Panc1 (cell line): ENCODE data around the gene CRISP2. TPM values are rescaled to one million over a fixed set of nuclear protein-coding genes. Genes with fewer than 3 reads are reported as not detected.
"Not testable (repeated sequence)": the region's sequence is repeated elsewhere in the genome, so short reads cannot be mapped to it uniquely, and the experiment has no call there.

Source experiments
- ATAC-seq: fragments of 200-7000 bp; cut with Tn5 transposase; 2 replicates; pipeline ENCODE4 v1.9.1; 2020; ENCODE audit warnings: mild to moderate bottlenecking, moderate library complexity
- BruUV-seq: library from RNA; stranded (reverse); fragments of 400-500 nt; replicated peaks from 2 replicates; lab custom pipeline; 2021; lab: Mats Ljungman, UMichigan
- CTCF ChIA-PET: fragments of 300-600 bp; sonication (Branson Sonifier 250); formaldehyde crosslinking; loops from one replicate; lab custom pipeline; 2022; ENCODE audit warnings: antibody characterized with exemption; lab: Charles Lee
- POLR2A ChIA-PET: fragments of 300-600 bp; sonication (Branson Sonifier 250); formaldehyde crosslinking; loops from one replicate; lab custom pipeline; 2022; ENCODE audit warnings: antibody characterized with exemption; lab: Charles Lee
- DNase-seq: peaks from one replicate; pipeline ENCODE4 v3.0.0-alpha.2; 2010; ENCODE audit warnings: low read depth, low spot score
- H3K27ac ChIP-seq: 2 replicates; pipeline ENCODE4 v1.5.1; 2011; ENCODE audit warnings: mild to moderate bottlenecking, low read length, inconsistent platforms
- H3K27me3 ChIP-seq: fragments of 200-500 bp; sonication (Bioruptor generic); 2 replicates; pipeline ENCODE4 v1.6.0; 2014; ENCODE audit warnings: low read length, inconsistent platforms; ENCODE audit not compliant: control insufficient read depth, insufficient read depth
- H3K36me3 ChIP-seq: fragments of 200-500 bp; sonication (Bioruptor generic); 2 replicates; pipeline ENCODE4 v1.5.1; 2014; ENCODE audit warnings: inconsistent platforms, mild to moderate bottlenecking, low read length, moderate library complexity; ENCODE audit not compliant: control insufficient read depth, insufficient read depth
- H3K4me1 ChIP-seq: 2 replicates; pipeline ENCODE4 v1.5.1; 2011; ENCODE audit warnings: inconsistent platforms, mild to moderate bottlenecking, low read length, moderate library complexity; ENCODE audit not compliant: control insufficient read depth, insufficient read depth
- H3K4me3 ChIP-seq, 2 experiments: 2 replicates each; pipeline ENCODE4 v1.5.1; 2011 to 2012; ENCODE audit warnings: low read depth in 2 of 2, low read length in 2 of 2, mild to moderate bottlenecking in 2 of 2, inconsistent platforms in 1 of 2, moderate library complexity in 1 of 2
- H3K9me3 ChIP-seq: fragments of 200-500 bp; sonication (Bioruptor generic); 2 replicates; pipeline ENCODE4 v1.5.1; 2014; ENCODE audit warnings: low read depth, mild to moderate bottlenecking, inconsistent platforms, low read length, moderate library complexity; ENCODE audit not compliant: control insufficient read depth, insufficient read depth
- POLR2AphosphoS5 ChIP-seq: IDR thresholded peaks from 2 replicates; pipeline ENCODE4 v1.6.1; 2012; ENCODE audit warnings: mild to moderate bottlenecking, low read depth, low read length, moderate library complexity
- SIN3A ChIP-seq: IDR thresholded peaks from 2 replicates; pipeline ENCODE4 v1.6.1; 2012; ENCODE audit warnings: low read depth, mild to moderate bottlenecking, low read length, moderate library complexity, borderline replicate concordance; ENCODE audit not compliant: insufficient read depth
- TCF7L2 ChIP-seq: IDR thresholded peaks from 2 replicates; pipeline ENCODE4 v1.6.1; 2011; ENCODE audit warnings: mild to moderate bottlenecking, low read depth, low read length, inconsistent platforms
- in situ Hi-C: cut with HindIII; loops from 2 replicates; pipeline ENCODE4 v1.10.0; 2016; ENCODE audit warnings: low sequenced_read_pairs, low pct_unique_long_range_greater_than_20kb
- intact Hi-C: fragments of 100-400 bp; cut with micrococcal nuclease; formaldehyde crosslinking; loops from one replicate; pipeline ENCODE4 v1.10.0; 2022; ENCODE audit not compliant: unreplicated experiment
- total RNA-seq: library from RNA; stranded (reverse); gene quantifications from one replicate; pipeline ENCODE4 v1.2.1, GENCODE V29; 2021; ENCODE audit not compliant: unreplicated experiment
- TF ChIP-seq, protein P1 (sequence below): fragments of 450-650 bp; IDR thresholded peaks from 2 replicates; pipeline ENCODE4 v1.5.1; 2017; ENCODE audit warnings: mild to moderate bottlenecking
- TF ChIP-seq, protein P2 (sequence below), 2 experiments: IDR thresholded peaks; 2 replicates each; pipeline ENCODE4 v1.6.1; 2011 to 2012; ENCODE audit warnings: low read depth in 2 of 2, control low read depth in 1 of 2, low read length in 1 of 2, mild to moderate bottlenecking in 1 of 2, moderate library complexity in 1 of 2; ENCODE audit not compliant: insufficient read depth in 1 of 2

CRISP2 gene
- total RNA-seq, 1 experiment from 2014 or later = not detected

DNA sequence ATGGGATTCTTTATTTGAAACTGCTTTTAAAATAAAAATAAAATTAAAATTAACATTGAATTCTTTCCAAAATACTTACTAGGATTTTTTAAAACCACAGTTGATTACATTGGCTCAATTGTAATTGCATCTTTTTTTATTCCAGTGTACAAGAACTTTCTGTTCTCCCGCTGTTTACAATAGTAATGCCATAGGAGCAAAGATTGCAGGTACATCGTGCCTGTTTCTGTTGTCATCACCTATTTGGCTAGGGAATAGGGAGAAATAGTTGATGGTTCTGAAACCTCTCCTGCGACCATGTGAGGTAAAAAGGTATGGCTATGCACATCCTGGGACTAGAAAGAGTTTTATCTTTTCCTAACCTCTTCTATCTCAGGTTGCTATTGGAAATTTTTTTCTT lies 48.5 kb downstream of the CRISP2 start:
- H3K9me3 ChIP-seq = no peaks in the 10 kb centered on the region
- no peak for TF ChIP-seq TCF7L2
- TF ChIP-seq POLR2AphosphoS5 = no peak
- TF ChIP-seq, protein P1, sequence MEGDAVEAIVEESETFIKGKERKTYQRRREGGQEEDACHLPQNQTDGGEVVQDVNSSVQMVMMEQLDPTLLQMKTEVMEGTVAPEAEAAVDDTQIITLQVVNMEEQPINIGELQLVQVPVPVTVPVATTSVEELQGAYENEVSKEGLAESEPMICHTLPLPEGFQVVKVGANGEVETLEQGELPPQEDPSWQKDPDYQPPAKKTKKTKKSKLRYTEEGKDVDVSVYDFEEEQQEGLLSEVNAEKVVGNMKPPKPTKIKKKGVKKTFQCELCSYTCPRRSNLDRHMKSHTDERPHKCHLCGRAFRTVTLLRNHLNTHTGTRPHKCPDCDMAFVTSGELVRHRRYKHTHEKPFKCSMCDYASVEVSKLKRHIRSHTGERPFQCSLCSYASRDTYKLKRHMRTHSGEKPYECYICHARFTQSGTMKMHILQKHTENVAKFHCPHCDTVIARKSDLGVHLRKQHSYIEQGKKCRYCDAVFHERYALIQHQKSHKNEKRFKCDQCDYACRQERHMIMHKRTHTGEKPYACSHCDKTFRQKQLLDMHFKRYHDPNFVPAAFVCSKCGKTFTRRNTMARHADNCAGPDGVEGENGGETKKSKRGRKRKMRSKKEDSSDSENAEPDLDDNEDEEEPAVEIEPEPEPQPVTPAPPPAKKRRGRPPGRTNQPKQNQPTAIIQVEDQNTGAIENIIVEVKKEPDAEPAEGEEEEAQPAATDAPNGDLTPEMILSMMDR = no peak
- TF ChIP-seq, protein P2, sequence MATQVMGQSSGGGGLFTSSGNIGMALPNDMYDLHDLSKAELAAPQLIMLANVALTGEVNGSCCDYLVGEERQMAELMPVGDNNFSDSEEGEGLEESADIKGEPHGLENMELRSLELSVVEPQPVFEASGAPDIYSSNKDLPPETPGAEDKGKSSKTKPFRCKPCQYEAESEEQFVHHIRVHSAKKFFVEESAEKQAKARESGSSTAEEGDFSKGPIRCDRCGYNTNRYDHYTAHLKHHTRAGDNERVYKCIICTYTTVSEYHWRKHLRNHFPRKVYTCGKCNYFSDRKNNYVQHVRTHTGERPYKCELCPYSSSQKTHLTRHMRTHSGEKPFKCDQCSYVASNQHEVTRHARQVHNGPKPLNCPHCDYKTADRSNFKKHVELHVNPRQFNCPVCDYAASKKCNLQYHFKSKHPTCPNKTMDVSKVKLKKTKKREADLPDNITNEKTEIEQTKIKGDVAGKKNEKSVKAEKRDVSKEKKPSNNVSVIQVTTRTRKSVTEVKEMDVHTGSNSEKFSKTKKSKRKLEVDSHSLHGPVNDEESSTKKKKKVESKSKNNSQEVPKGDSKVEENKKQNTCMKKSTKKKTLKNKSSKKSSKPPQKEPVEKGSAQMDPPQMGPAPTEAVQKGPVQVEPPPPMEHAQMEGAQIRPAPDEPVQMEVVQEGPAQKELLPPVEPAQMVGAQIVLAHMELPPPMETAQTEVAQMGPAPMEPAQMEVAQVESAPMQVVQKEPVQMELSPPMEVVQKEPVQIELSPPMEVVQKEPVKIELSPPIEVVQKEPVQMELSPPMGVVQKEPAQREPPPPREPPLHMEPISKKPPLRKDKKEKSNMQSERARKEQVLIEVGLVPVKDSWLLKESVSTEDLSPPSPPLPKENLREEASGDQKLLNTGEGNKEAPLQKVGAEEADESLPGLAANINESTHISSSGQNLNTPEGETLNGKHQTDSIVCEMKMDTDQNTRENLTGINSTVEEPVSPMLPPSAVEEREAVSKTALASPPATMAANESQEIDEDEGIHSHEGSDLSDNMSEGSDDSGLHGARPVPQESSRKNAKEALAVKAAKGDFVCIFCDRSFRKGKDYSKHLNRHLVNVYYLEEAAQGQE (IDR thresholded peaks at IDR 0.05; ENCODE audit: insufficient read depth in 1 of 2, low read depth in 2 of 2, low read length in 1 of 2) = no peak
- TF ChIP-seq SIN3A = no peak
- no peak overlapping the region for H3K27ac ChIP-seq
- H3K4me3 ChIP-seq = no peak overlapping the region
- intact Hi-C loops = no loop called here
- no peaks in the 10 kb centered on the region for H3K4me1 ChIP-seq
- ChIA-PET POLR2A (no interaction called here), CTCF (no interaction called here)
- in situ Hi-C loops = no loop called here
- BruUV-seq = no TSS peak
- DNase-seq (no peak), ATAC-seq (no peak)
- H3K27me3 ChIP-seq = no peaks in the 10 kb centered on the region
- H3K36me3 ChIP-seq = no peaks in the 10 kb centered on the region

DNA sequence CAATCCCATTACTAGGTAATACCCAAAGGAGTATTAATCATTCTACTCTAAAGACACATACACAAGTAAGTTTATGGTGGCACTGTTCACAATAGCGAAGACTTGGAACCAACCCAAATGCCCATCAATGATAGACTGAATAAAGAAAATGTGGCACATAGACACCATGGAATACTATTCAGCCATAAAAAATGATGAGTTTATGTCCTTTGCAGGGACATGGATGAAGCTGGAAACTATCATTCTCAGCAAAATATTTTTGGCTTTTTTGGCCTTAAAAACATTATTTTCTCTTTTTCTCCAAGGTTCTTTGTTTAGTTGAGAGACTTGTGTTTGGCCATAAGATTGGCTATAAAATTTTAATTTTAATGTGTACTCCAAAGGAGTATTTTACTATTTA lies 49.3 kb downstream of the CRISP2 start:
- in situ Hi-C loops, H3K9me3 ChIP-seq, CTCF ChIA-PET, POLR2A ChIA-PET, H3K4me3 ChIP-seq, H3K27me3 ChIP-seq, DNase-seq, H3K36me3 ChIP-seq, ATAC-seq, H3K27ac ChIP-seq, BruUV-seq, intact Hi-C loops, H3K4me1 ChIP-seq: not testable (repeated sequence)

DNA sequence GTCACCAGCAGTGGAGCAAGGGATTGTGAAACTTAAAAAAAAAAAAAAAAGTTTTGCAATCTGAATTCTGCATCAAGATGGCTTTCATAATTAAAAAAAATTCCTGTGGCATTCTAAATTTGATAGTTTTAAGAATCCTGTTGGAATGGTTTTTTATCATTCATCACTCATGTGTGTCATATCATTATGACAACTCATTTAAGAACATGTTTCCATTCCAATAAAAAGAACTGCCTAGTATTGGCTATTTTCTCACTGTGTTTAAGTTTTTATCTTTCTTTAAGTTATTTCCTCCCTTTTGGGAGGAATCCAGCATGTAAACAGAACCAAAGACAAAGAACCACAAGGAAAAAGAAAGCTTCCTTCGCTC lies 50.5 kb downstream of the CRISP2 start:
- Histone ChIP-seq H3K36me3 (no peaks in the 10 kb centered on the region), H3K4me3 (no peak overlapping the region), H3K4me1 (no peaks in the 10 kb centered on the region), H3K9me3 (no peaks in the 10 kb centered on the region), H3K27ac (no peak overlapping the region), H3K27me3 (no peaks in the 10 kb centered on the region)
- TF ChIP-seq, protein P2 (IDR thresholded peaks at IDR 0.05; ENCODE audit: insufficient read depth in 1 of 2, low read depth in 2 of 2, low read length in 1 of 2) = no peak
- TF ChIP-seq, protein P1 = no peak
- TF ChIP-seq TCF7L2 (no peak), POLR2AphosphoS5 (no peak), SIN3A (no peak)
- no peak for DNase-seq
- intact Hi-C loops = no loop called here
- no TSS peak for BruUV-seq
- no peak for ATAC-seq
- CTCF ChIA-PET = interaction anchor here (0.7 kb wide), 1 partner anchor 154 kb away, joined by 4 read pairs; no protein-coding TSS in a partner anchor
- in situ Hi-C loops = no loop called here
- POLR2A ChIA-PET = no interaction called here
